Vagina (tissue), 2 donors: ENCODE results near the gene SPATA20. TPM values are rescaled to one million over a fixed set of nuclear protein-coding genes. Genes with fewer than 3 reads are reported as not detected.

ENCODE experiments used
- DNase-seq, 2 donors: peaks; one replicate each; pipeline ENCODE4 v3.0.0-alpha.2; 2017; ENCODE audit errors: extremely low spot score in 2 of 2
- H3K27ac ChIP-seq: fragments of 200-600 bp; sonication (generic); one replicate; pipeline ENCODE4 v1.5.1; 2019
- H3K27me3 ChIP-seq: fragments of 200-600 bp; sonication (generic); one replicate; pipeline ENCODE4 v1.5.1; 2019
- H3K36me3 ChIP-seq, 2 donors: fragments of 200-600 bp; sonication (generic); one replicate each; pipeline ENCODE4 v1.5.1; 2017 to 2019
- H3K4me1 ChIP-seq: fragments of 200-600 bp; sonication (generic); one replicate; pipeline ENCODE4 v1.5.1; 2019
- H3K4me3 ChIP-seq, 2 donors: fragments of 200-600 bp; sonication (generic); 1 replicate in 1 of 2; 2 replicates in 1 of 2; pipeline ENCODE4 v1.5.1; 2016 to 2019
- H3K9me3 ChIP-seq: fragments of 200-600 bp; sonication (generic); one replicate; pipeline ENCODE4 v1.5.1; 2019
- CTCF ChIP-seq, 3 experiments: fragments of 450-650 bp in 2 of 3; fragments of 200-600 bp in 1 of 3; sonication (generic) in 1 of 3; IDR thresholded peaks; one replicate each; pipeline ENCODE4 v1.5.1; 2017 to 2019; ENCODE audit warnings: antibody characterized with exemption in 3 of 3, mild to moderate bottlenecking in 2 of 3, moderate library complexity in 2 of 3
- POLR2A ChIP-seq, 2 donors: fragments of 450-650 bp; IDR thresholded peaks; one replicate each; pipeline ENCODE4 v1.6.1; 2017; ENCODE audit warnings: antibody characterized with exemption in 2 of 2, mild to moderate bottlenecking in 2 of 2, moderate library complexity in 2 of 2
- POLR2AphosphoS5 ChIP-seq, 2 donors: sonication (generic); formaldehyde crosslinking; IDR thresholded peaks; one replicate each; pipeline ENCODE4 v1.9.0; 2017; ENCODE audit warnings: antibody characterized with exemption in 2 of 2, mild to moderate bottlenecking in 2 of 2, low read depth in 1 of 2; ENCODE audit not compliant: insufficient read depth in 1 of 2
- intact Hi-C: fragments of 100-400 bp; cut with DNase I; formaldehyde crosslinking; loops from one replicate; pipeline ENCODE4 v1.15.1; 2023
- total RNA-seq: library from RNA; depleted of rRNA; stranded (reverse); fragments of >200 nt; gene quantifications from one replicate; pipeline ENCODE4 v1.2.3, GENCODE V29; 2016

The SPATA20 gene
- total RNA-seq, 1 donor from 2014 or later: 73.4 TPM

DNA sequence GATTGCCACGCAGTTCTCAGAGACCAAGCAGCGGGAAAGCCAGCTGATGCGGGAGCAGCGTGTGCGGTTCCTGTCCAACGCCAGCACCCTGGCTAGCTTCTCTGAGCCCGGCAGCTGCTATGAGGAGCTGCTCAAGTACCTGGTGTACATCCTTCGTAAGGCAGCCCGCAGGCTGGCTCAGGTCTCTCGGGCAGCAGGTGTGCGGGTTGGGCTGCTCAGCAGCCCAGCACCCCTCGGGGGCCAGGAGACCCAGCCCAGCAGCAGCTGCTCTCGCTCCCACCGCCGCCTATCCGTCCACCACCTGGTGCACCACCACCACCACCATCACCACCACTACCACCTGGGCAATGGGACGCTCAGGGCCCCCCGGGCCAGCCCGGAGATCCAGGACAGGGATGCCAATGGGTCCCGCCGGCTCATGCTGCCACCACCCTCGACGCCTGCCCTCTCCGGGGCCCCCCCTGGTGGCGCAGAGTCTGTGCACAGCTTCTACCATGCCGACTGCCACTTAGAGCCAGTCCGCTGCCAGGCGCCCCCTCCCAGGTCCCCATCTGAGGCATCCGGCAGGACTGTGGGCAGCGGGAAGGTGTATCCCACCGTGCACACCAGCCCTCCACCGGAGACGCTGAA, 28.7 kb downstream of the SPATA20 start:
- Histone ChIP-seq H3K27ac (no peak overlapping the region), H3K36me3 (no peaks in the 10 kb centered on the region), H3K4me1 (no peaks in the 10 kb centered on the region), H3K9me3 (no peaks in the 10 kb centered on the region), H3K4me3 (no peak overlapping the region), H3K27me3 (no peaks in the 10 kb centered on the region)
- TF ChIP-seq POLR2A (IDR thresholded peaks at IDR 0.05) (no peak), POLR2AphosphoS5 (IDR thresholded peaks at IDR 0.05; ENCODE audit: insufficient read depth in 1 of 2, low read depth in 1 of 2) (no peak), CTCF (IDR thresholded peaks at IDR 0.05) (no peak)
- intact Hi-C loops: no loop called here
- DNase-seq: no peak

GRCh38 chr17:50576864-50577263, 29.9 kb downstream of the SPATA20 start:
- Histone ChIP-seq H3K27ac (no peak overlapping the region), H3K9me3 (no peaks in the 10 kb centered on the region), H3K4me3 (no peak overlapping the region), H3K4me1 (no peaks in the 10 kb centered on the region), H3K36me3 (no peaks in the 10 kb centered on the region), H3K27me3 (no peaks in the 10 kb centered on the region)
- intact Hi-C loops: no loop called here
- DNase-seq: no peak
- no peak for TF ChIP-seq CTCF (IDR thresholded peaks at IDR 0.05)

DNA sequence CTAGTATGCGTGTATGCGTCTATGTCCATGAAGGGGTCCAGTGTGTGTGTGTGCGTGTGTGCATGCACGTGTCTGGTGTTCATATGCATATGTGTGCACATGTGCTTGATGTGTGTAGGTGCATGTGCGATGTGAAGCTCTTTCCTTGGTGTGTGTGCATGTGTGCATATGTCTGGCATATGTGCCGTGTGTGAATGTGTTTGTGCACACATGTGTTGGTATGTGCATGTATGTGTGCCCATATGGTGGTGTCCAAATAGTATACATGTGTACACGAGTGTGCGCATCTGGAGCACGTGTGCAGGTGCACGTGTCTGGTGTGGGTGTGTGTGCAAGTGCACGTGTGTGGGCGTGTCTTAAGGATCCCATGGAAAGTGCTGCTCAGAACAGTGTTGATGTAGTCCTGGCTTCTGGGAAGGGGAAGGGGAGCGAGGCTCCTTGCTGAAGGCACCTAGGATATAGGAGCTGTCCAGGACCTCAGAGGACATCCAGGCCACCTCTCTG, 30.5 kb downstream of the SPATA20 start:
- H3K4me3 ChIP-seq: no peak overlapping the region
- no peak overlapping the region for H3K27ac ChIP-seq
- H3K36me3 ChIP-seq: no peaks in the 10 kb centered on the region
- H3K9me3 ChIP-seq: no peaks in the 10 kb centered on the region
- no peak for DNase-seq
- TF ChIP-seq CTCF (IDR thresholded peaks at IDR 0.05) (no peak), POLR2AphosphoS5 (IDR thresholded peaks at IDR 0.05; ENCODE audit: insufficient read depth in 1 of 2, low read depth in 1 of 2) (no peak), POLR2A (IDR thresholded peaks at IDR 0.05) (no peak)
- intact Hi-C loops: no loop called here
- H3K27me3 ChIP-seq: no peaks in the 10 kb centered on the region
- H3K4me1 ChIP-seq: no peaks in the 10 kb centered on the region

DNA sequence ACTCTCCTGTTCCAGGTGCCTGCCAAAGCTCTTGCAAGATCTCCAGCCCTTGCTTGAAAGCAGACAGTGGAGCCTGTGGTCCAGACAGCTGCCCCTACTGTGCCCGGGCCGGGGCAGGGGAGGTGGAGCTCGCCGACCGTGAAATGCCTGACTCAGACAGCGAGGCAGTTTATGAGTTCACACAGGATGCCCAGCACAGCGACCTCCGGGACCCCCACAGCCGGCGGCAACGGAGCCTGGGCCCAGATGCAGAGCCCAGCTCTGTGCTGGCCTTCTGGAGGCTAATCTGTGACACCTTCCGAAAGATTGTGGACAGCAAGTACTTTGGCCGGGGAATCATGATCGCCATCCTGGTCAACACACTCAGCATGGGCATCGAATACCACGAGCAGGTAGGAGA, 31.2 kb downstream of the SPATA20 start:
- no peaks in the 10 kb centered on the region for H3K9me3 ChIP-seq
- TF ChIP-seq POLR2A (IDR thresholded peaks at IDR 0.05) (no peak), POLR2AphosphoS5 (IDR thresholded peaks at IDR 0.05; ENCODE audit: insufficient read depth in 1 of 2, low read depth in 1 of 2) (no peak), CTCF (IDR thresholded peaks at IDR 0.05) (no peak)
- no peaks in the 10 kb centered on the region for H3K36me3 ChIP-seq
- H3K4me1 ChIP-seq: no peaks in the 10 kb centered on the region
- no peaks in the 10 kb centered on the region for H3K27me3 ChIP-seq
- no peak overlapping the region for H3K27ac ChIP-seq
- no peak for DNase-seq
- H3K4me3 ChIP-seq: no peak overlapping the region
- intact Hi-C loops: no loop called here

DNA sequence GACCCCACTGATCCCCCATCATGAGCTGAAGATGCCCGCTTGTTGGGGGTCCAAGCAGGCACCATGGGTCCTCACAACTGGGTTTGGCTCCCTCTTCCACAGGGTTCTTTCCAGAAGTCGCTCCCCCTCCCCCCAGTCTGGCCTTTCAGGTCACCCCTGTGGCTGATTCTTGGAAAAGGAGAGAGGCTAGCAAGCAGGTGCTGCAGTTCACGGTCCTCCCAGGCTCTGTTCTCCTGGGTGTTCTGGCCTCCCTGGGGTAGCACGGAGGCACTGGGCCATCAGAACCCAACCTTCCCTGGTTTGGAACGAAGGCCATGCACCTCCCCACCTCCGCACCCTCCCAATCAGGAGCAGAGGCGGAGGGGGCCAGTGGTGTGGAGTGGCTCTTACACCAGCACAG, 32.4 kb downstream of the SPATA20 start:
- Histone ChIP-seq H3K36me3 (no peaks in the 10 kb centered on the region), H3K27me3 (no peaks in the 10 kb centered on the region), H3K4me1 (no peaks in the 10 kb centered on the region), H3K27ac (no peak overlapping the region), H3K9me3 (no peaks in the 10 kb centered on the region), H3K4me3 (no peak overlapping the region)
- intact Hi-C loops: no loop called here
- TF ChIP-seq POLR2A (IDR thresholded peaks at IDR 0.05) (no peak), POLR2AphosphoS5 (IDR thresholded peaks at IDR 0.05; ENCODE audit: insufficient read depth in 1 of 2, low read depth in 1 of 2) (no peak), CTCF (IDR thresholded peaks at IDR 0.05) (no peak)
- DNase-seq: no peak
